HG03159 (cell line): ENCODE results near the gene CD8B2.
"Not testable (repeated sequence)": the region's sequence is repeated elsewhere in the genome, so short reads cannot be mapped to it uniquely, and the experiment has no call there.

Experiments
- ATAC-seq: cut with Tn5 transposase; IDR thresholded peaks from one replicate; pipeline ENCODE4 v1.9.1; 2021; ENCODE audit warnings: mild to moderate bottlenecking, moderate library complexity; ENCODE audit not compliant: unreplicated experiment

The CD8B2 gene

GRCh38 chr2:106486551-106487385 lies at the start of gene CD8B2:
CD8B2 (plus strand) TSS chr2:106487364; CDS start chr2:106487427, 63 bp downstream.
- ATAC-seq, result not testable (repeated sequence)

- ATAC-seq, result not testable (repeated sequence)
Measured at GRCh38 chr2:106461882-106462281, 25.3 kb upstream of the CD8B2 start.

- ATAC-seq, result not testable (repeated sequence)
Measured at GRCh38 chr2:106467516-106467915, 19.6 kb upstream of the CD8B2 start.

- ATAC-seq, result not testable (repeated sequence)
Measured at GRCh38 chr2:106468107-106468506, 19.1 kb upstream of the CD8B2 start, which contains the start of gene RGPD3. RGPD3 (minus strand) TSS chr2:106468413; CDS start chr2:106468288, 125 bp downstream.

- ATAC-seq, result not testable (repeated sequence)
Measured at GRCh38 chr2:106470658-106471057, 16.5 kb upstream of the CD8B2 start.

- not testable (repeated sequence) for ATAC-seq
Measured at GRCh38 chr2:106477647-106478046, 9.5 kb upstream of the CD8B2 start.

GRCh38 chr2:106479563-106479962 lies 7.6 kb upstream of the CD8B2 start:
- not testable (repeated sequence) for ATAC-seq

DNA sequence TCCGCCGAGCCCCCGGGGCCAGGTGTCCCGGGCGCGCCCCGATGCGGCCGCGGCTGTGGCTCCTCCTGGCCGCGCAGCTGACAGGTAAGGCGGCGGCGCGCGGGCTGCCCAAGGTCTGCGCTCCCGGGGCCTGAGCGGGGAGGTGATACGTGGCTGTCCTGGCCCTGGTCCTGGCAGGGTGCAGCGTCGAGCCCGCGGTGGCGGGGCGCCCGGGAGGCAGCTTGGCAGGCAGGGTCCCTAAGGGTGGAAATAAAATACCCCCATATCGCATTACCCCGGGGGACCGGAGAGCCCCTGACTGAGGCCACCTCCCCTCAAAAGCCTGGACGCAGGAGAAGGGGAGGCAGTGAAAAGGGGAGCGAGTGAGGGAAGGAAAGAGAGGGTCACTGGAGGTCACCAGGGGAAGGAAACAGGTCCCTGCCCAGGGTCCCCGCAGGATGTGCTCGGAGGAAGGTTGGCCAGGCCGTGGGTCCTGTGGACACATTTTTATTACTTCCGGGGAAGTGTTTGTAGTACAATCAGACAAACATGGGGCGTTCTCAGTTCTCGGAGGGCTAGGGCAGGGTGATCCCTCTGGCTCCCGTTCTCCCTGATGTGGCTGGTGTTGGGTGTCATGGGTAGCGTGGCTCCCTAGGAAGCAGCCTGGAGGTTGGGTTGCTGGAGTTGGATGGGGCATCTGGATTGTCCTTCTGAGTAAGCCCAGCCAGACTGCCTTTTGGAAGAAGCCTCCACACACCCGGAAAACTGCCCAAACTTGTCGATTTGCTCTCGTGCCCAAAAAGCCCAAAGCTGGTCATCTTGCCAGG lies 425 bp downstream of the CD8B2 start:
- ATAC-seq, result not testable (repeated sequence)

DNA sequence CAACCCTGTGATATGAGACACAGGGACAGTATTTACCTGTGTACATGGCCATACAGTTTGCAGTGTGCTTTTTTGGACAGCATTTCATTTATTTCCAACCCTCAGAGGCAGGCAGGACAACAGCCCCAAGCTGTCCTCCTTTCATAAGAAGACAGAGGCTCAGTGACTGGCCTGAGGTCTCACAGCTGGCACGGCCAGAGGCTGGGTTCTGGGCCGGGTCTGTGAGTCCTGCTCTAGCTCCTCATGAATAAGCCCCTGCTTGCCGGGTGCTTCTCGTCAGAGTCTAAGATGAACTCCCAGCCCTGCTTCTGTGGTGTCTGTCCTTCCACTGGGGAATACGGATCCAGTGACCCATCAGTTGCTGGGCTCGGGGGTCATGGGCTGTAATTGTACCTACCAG lies 2.5 kb downstream of the CD8B2 start:
- ATAC-seq, result not testable (repeated sequence)

- ATAC-seq, result not testable (repeated sequence)
Measured at GRCh38 chr2:106492399-106492798, 5.2 kb downstream of the CD8B2 start.

DNA sequence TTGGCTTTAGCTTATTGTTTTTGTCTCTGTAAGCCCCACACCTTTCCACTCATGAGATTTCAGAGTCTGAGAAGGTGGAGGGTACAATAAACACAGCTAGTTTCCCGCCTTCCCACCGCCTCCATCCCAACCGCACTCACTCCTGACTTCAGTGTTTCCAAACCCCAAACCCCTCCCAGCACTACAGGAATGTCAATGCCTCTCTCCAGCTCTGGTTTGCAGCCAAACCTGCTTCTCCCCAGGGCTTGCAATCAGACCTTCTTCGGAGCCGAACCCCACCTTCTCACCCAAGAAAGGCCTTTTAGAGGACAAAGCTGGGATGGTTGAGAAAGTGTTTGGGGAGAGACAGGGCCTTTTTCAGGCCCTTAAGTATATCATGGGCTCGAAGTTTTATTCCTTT lies 5.7 kb downstream of the CD8B2 start:
- not testable (repeated sequence) for ATAC-seq

- ATAC-seq, result not testable (repeated sequence)
Measured at GRCh38 chr2:106498549-106498948, 11.4 kb downstream of the CD8B2 start.

DNA sequence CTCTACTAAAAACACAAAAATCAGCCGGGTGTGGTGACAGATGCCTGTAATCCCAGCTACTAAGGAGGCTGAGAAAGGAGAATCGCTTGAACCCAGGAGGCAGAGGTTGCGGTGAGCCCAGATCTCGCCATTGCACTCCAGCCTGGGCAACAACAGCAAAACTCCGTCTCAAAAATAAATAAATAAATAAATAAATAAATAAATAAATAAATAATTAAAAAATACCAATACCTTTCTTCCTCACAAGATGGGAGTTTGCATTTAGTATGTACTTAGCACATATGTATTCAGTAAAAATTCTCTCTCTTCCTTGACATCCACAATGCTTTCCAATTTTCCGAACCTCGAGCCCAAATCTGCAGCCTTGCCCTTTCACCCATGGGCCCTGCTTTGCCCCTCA lies 13.2 kb downstream of the CD8B2 start:
- ATAC-seq, result not testable (repeated sequence)

DNA sequence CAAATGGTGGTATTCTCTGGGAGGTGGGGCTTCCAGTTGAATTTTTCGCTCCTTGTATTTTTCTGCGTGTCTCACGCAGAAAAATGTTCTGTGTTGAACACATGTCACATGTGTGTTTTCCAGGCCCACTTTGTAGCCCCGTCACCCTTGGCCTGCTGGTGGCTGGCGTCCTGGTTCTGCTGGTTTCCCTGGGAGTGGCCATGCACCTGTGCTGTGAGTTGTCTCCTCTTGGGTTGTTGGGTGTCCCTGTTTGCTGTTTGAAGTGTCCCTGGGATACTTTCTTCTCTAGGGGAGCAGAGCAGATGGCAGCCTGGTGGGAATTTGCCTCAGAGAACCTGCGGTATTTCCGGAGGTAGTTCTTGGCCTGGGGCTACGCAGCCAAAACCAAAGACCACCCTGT lies 15.2 kb downstream of the CD8B2 start:
- not testable (repeated sequence) for ATAC-seq

- ATAC-seq, result not testable (repeated sequence)
Measured at GRCh38 chr2:106504192-106504591, 17.0 kb downstream of the CD8B2 start.

DNA sequence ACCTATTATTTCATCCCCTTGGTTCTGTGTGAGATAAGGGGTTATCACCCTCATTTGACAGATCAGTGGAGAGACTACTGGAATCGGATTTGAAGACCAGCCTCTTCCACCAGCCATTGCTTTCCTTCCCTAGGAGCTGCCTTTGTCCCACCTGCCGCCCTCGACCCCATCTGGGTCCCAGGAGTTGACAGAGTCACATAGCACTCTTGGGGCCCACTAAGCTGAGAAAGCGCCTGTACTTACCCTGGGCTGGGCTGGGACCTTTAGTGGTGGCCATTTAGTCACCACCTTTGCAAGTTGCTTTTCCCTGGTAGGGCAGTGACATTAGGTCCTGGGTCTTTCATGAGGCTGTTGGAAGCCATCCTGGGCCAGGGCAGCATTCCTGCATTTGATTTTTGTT lies 17.6 kb downstream of the CD8B2 start:
- ATAC-seq, result not testable (repeated sequence)

DNA sequence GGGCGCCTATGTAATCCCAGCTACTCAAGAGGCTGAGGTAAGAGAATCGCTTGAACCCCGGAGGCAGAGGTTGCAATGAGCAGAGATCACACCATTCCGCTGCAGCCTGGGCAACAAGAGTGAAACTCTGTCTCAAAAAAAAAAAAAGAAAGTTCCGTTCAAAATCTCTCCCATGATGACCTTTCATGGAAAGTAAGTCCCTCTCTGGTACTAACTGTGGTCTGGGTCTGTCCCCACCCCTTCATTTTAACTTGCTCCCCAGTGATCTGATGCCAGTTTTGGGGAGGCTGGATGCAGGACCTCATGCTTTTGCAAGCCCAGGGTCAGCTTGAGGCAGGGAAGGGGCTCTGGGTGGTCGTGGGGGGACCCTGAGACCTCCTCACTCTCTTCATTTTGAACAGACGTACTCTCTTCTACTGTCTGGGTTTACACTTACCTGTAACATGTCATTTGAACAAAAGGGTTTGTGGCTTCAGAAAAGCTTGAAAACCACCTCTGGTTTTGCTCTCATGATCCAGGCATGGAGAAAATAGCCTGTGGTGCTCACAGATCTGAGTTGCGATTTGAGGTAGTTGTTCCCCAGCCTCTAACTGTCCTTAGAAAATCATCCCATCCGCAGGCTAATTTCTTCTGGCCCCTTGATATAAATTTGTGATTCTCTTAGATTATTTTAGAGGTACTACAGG lies 19.0 kb downstream of the CD8B2 start:
- ATAC-seq, result not testable (repeated sequence)

GRCh38 chr2:106508660-106509373 lies 21.7 kb downstream of the CD8B2 start:
- ATAC-seq, result not testable (repeated sequence)

DNA sequence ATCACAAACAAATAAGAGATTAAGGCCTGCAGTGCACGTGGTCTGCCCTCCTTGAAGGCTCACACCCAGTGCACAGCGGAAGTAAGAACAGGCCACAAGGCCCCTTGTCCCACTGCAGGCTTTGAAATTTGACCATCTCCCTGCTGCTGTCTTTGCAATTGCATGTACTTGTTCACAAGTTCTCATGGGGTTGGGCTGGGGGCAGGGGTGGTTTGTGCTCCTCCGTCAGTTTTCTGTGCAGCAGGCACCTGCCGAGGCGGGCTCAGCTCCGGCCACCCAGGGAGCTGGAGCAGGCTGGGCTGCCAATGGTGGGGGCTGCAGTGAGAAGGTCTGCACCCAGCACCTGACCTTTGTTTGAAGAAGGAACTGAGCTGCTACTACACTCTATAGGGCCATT lies 22.2 kb downstream of the CD8B2 start:
- not testable (repeated sequence) for ATAC-seq

DNA sequence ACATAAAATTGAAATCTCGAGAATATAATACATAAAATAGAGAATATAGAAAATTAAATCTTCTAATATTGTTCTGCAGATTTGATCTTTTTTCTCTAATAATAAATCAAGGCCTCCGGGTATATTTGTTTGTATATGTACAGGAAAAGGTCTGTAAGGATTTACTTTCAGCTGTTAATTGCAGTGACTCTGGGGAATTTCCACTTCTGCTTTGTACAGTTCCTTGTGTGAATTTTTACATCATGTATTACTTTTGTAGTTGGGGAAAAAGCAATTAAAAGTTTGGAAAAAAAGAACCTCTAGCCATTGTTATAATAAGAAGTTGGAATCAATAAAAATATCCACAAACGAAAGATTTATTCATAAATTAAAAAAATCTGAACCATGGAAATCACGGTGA lies 23.6 kb downstream of the CD8B2 start:
- ATAC-seq, result not testable (repeated sequence)
